GM19467 (cell line): ENCODE data around the gene NRN1.

Source experiments
- ATAC-seq: cut with Tn5 transposase; IDR thresholded peaks from one replicate; pipeline ENCODE4 v1.9.1; 2021; ENCODE audit warnings: mild to moderate bottlenecking, moderate library complexity; ENCODE audit not compliant: unreplicated experiment

Gene NRN1

DNA sequence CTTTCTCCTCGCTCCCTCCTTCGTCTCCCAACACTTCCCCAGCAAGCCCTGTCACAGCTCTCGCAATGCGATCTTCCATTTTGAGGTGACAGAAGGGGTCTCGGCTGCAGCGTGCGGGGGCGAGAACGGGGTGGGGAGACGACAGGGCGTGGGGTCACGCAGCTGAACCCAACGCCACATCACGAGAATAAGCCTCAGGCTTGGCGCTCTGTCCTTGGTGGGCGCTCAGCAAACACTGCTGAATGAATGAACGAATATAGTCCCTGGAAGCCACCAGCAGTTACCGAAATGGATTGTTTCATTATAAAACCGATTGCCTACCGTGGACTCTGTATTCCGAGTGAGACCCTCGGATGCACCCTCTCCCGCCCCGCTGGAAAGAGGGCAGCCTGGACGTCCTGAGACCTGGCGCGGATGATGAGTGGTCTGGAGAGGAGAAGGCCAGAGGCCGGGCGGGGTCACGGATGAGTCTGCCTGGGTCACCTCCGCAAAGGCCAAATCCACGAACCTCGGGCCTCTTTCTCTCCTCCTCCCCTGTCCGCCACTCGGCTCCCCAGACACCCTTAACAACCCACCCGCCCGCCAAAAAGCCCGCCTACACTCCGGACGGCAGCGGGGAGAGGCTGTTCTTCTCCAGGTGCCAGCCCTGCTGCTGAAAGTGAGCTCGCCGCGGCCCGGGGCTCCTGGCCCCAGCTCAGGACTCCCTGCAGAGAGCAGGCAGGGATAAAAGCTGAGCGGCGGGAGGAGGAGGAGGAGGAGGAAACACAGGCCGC, 3.7 kb downstream of the NRN1 start:
- ATAC-seq, result no peak

DNA sequence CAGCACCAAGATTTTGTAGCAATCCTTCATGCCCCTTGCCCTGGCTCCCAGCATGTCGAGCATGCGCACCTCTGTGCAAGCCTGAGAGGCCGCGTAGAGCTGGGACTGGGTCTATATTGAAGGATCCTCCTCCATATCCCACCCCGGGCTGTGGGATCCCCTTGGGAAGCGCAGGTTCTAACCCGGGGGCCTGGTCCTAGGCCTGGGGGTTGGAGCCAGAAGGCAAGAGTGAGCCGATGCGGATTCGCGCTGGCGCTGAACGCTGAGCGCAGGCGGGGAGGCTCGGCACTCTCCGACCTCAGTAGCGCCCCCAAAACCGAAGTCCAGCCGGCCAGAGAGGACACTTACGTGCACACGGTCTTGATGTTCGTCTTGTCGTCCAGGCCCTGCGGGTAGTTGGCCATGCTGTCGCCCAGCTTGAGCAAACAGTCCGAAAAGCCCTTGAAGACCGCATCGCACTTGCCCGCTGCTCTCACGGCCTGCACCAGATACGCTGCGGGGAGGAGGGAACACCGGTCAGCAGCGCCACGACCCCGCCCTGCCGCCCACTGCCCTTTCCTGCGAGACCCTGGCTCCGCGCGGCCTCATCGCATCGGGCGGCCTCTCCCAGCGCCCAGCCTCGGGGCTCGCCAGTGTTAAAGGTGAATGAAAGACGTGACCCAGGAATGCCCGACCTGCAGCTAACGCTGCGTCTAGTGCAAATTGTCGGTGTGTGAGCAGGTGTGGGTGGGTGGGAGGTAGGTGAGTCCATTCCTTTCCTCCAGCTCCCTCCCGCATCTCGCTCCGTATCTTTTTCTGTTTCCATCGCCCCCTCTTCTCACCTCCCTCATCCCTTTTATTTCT, 4.5 kb downstream of the NRN1 start:
- ATAC-seq, result no peak

DNA sequence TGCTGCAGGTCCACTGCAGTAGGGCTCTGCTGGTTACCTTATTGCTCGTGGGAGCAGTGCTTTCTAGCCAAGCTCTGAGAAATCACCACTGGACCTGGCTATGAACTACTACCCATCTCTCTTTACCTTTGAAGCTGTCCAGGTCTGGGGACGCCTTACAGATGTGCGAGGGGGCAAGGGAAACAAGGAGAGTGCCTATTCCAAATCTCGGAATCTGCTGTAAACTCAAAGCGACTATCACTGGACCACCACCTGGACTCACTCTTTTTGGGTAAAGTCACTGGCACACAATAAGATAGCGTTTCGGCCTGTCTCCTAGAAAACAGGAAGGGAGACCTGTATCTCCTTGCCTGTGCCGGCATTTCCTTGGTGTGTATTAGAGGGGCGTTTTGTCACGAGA, 5.3 kb downstream of the NRN1 start:
- ATAC-seq, result no peak

DNA sequence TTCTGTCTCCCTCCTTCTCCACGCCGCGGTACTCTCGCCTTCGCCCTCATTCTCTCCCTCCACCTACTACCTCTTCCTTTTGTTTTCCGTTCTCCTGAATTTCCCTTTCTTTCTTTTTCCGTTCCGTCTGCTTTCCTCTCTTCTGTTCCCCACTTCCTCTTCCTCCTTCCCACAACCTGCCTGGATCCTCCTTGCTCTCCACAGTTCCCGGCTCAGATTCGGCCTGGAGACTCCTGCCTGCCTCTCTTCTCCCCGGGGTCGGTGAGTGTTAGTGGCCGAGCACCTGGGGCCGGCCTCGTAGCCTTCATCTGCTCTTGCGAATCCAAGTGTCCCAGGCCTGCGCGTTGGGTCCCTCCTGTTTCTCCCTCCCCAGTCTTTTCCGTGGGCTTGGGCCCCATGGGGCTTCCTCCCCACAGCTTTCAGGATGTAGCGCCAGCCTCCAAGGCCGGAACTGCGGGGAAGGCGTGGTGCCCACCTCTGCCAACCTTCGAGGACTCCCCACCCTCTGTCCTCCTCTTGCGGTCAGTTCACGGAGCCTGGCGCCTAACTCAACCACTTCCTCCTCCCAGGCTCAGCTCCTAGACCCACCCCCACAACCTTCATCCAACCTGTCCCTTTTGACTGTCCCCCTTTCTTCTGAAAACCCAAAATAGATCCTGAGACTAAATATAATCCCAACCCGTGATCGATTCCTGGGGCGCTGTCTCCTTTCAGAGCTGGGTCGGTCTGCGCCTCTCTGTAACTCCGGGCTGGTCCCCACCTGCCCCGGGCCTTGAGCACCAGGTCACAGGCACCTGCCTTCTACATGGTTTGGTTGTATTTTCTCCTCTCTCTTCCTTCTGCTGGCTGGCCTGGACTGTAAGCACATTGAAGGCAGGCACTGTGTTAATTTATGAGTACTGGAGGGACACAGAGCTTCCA, 6.8 kb downstream of the NRN1 start:
- no peak for ATAC-seq

DNA sequence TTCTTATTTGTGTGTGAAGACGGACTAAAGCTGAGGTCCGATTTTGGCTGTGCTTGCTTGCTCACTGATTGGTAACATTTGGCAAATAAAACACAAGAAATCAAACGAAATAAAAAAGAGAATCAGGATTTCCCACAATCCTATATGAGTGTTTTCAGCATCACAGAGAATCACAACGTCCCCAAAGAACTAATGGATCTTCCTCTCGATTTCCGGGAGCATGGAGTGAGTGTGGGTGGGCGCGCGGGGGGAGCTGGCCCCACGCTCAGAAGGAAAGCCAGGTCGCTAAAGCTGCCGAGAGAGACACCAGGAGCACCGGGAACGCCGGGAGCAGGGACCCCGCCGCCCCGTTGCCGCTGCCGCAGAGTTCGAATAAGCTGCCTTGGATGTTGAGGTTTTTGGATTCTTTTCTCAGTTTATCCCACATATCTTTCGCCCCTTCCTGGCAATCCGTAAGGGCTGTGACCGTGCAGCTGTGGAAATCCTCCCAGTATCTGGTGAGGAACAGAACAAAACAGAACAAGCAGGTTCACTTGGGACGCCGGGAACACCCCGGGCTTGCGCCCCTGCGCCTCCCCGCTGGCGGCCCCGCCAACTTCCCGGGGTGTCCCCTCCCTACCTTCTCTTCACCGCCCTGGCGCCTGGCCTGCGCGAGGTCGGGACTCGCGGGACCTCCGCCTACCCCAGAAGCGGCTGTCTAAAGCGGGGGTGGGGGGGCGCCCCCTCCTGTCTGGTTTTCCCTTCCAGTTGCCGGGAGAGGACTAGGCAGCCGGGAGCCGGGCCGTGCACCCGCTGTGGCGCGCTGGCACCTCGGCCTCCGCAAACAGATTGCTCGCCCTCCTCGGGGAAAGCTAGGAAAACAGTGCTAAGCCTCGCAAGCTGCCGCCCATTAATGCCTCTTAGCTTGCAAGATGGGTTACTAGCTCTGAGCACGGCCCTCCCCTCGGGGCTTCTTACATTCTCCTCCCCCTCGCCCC, 7.7 kb downstream of the NRN1 start:
- ATAC-seq, result no peak

DNA sequence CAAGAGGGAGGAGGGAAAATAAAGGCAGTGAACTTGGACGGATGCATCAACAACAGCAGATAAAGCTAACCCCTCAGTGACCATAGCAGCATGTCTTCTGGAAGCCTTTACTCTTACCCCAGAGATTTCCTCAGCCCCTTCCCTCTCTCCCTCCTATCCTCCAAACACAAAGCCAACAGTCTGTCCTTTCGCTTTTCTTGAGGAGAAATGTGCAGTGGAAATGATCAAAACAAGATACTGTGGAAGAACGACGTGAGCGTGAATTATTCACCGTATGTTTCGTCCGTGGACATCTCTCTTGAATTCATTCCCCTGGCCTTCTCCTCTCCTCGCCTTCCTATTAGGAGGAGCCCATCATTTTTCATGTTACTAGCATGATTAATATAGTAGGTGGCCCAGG, 8.5 kb downstream of the NRN1 start:
- no peak for ATAC-seq

DNA sequence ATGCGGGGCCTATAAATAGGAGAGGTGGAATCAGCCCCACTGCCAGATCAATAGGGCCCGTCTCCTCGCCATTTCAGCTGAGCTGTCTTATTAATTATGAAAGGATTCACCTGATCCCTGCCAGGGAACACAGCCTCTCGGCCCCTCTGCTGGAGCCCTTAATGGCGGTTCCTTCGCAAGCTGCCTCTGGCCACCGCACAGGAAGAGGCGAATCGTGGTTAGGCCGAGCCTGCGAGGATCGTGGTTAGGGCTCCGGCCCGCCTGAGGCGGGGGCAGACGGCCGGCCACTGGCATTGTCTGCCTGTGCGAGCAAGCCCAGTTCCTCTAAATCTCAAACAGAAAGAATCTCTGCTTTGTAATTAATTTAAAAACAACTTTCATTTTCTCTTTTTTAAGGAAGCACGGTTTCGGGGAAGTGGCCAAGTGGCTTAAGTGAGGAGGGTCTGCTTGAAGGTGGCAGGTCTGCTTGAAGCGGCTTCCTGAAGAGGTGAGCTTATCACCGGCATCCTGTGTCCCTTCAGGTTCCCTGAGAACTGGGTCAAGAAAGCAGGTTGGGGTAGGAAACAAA, 9.2 kb downstream of the NRN1 start:
- no peak for ATAC-seq

DNA sequence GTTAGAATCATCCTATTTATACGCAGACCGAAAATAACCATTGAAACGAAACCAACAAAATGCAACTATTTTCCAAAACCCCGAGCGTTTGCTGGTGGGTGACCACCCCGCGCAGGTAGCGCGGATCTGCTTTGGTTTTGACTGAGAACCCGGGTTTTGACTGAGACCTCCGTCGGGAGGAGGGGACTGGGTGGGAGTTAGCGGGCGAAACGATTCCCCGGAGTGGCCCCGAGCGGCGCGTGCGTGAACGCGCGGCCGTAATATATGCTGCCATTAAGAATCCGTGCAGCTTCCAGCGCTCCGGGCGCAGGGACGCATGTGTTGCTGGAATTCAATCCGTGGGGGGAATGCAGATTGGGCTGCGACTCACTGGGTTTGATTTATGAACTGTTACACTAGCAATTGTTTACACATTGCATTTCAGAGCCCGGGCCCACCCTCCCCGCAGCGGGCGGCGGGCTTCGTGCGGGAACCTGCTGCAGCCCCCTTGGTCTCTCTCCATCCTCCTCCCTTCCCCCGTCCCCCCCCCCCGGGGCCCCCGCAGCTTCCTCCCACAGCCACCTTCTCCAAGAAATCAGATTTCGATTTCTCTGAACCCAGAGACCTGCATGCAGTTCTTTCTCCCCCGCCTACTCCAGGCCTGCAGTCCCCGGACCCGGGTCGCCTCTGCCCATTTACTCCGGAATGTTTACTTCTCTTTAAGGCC, 9.9 kb downstream of the NRN1 start:
- ATAC-seq, result no peak

DNA sequence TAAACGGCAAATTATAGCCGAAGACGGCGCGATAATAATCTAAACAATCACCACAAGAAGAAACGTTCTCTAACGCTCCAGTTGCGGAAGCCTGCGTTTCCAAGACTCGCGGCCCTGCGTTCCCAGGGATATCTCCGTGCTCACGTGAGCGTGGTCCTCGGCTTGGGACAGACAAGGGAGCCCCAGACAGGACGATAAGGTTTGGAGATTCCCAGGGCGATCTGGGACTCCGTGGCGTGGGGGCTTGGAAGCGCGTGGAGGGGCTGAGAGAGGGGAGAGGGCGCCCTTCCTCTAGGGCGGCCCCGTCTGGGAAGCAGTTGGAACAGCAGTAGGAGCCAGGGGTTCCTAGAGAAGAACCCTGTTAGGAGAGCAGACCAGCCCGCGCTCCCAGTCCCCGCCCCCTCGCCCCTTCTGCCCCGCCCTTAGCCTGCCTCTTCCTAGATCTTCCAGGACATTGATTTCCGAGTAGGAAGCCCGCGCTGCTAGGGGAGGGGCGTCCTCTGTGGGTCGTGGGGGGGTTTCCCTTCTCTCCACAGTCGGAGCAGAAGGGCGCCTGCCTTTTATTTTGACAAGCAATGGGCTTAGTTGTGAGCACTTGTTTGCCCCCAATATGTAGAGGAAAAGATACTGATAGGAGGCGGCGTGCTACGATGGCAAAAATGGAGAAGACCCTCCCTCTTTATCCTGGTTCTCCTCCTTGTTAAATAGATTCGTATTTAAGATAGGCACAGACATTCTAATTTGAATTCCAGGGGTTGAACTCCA, 10.6 kb downstream of the NRN1 start:
- ATAC-seq, result no peak

DNA sequence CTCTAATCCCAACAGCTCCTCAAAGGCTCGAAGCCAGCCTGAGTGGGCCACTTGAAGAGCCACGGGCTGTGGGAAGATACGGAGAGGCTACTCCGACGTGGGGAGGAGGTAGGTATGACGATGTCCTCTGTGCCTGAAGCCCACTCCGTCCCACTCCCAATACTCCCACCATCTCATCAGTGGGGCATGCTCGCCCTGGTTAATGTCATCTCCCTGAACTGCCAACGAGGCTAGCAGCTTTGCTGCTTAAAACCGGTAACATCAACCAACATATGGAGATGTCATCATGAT, 11.1 kb downstream of the NRN1 start:
- no peak for ATAC-seq

DNA sequence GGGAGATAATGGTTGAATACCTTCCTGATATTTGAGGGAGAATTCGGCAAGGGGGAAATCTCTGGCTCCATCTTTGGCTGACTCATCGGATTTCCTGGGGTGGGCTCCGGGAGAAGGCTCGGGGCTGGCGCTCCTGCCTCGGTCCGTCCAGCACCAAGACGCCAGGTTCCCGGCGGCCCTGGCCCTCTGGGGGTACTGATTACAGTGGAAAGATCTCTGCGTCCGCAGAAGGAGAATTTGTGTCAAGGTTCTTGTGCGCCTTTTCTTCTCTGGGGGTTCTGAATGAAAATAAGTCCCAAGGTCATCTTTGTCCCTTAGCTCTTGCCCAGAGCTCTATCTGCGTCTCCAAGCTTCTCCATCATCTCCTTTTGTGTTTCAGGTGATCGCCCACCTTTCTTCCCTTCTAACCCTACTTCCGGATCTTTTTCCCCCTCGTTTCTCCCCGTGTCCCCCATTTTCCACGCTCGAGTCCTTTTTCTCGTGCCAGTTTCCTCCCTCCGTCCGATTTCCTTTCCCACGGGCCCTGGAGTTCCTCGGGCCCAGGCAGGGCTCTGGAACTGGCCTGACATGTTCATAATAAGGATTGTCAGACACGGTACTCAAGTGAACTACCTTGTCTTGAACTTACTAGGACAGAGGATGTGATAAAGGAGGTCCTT, 11.6 kb downstream of the NRN1 start:
- ATAC-seq, result no peak

DNA sequence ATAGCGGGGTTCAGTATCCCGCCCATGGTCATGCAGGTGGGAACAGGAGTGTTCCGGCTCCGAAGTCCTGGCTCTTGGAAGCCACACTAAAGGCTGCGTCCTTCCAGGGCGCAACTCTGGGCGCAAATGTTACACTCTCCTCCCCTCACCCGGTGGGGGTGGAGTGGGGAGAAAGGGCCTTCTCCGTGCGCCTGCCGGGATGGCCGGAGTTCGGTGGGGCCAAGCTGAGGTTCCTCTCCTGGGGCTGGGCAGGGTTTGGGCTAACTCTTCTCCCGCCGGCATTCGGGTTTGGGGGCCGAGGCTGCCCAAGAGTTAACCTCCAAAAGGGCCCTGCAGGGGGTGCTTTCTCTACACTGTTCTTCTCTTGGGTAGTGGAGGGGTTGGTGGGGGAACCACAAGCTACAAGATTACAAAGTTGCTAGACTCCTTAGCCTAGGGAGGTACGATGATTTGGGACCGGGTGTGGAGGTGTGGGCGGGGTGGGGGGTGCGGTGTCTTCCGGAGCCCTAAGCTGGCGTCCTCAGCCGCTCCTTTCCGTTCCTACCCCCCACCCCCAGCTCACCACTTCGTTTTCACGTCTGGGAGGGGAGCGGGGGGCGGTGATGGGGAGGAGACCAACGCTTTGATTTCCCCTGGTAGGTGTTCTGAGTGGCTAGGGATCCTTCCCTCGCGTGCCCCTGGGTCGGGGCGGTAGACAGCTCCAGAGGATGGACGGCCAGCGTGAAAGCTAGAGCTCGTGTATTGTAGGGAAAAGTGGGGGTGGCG, 12.3 kb downstream of the NRN1 start:
- ATAC-seq, result no peak

DNA sequence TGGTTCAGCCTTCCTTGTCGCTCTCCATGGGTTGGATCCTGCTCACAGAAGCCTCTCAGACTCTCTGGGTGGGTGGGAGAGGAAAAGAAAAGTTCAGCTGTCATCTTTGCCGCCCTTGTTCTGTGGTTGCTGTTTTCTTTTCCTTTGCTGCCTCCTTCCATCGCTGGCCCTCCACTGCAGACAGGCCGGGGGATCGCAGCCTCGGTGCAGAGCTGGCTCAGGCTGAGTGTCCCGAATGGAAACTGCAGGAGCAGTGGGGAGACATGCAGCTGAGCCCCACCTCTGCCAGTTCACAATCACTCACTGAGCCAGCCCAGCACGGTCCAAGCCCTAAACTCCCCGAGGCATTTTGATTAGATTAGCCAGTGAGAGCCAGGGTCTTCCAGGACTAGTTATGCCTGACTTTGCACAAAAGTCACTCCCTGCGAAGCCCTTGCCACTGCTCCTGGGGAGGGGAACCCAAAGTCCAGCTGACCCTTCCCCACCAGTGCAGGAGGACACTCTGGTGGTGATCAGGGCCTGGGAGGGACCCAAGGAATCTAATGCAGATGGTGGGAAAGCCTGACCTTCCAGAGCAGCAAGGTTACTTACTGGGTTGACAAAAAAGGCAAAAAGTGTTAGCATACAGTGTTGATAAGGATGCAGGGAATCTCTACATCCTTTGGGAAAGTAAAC, 14.0 kb downstream of the NRN1 start:
- no peak for ATAC-seq

DNA sequence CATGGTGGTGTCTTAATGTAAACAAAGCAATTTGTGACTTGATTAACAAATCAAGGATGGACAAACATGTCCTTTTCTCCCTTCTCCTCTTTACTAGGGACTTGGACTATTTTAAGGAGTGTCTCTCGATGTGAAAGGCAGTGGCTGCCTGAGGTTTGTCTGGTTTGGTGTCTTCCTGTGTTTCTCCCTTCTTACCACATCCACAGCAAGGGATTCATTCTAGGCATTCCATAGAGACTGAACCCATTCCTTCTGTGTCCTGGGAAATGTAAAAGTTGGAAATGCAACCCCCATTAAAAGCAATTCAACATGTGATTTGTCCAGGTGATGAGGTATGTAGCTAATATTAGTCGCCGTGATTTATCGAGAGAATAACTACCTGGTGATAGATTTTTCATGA, 15.9 kb downstream of the NRN1 start:
- no peak for ATAC-seq

DNA sequence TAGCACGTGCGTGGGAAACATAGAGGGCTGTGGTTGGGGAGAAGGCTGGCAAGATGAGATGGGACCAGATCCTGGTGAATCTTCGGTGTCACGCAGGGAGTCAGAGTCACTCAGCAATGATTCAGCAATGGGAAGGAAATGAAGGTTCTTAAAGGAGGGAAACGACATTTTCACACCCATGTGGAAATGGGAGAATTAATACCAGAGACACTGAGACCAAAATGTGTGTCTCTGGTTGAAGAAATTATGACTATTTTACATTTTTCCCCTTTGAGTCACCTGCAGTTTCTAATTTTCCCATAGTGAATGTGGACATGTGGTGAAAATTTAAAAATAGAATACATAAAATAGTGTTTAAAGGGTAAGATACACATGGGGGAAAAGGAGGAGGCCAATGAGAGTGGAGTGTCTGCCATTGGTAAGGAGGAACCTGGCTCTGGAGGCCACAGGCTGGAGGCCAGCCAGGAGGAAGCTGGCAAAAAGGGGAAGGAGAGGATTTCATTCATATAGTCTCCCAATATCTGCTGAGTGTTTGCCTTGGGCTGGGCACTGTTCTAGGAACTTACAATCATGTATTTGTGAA, 17.5 kb downstream of the NRN1 start:
- ATAC-seq, result no peak

DNA sequence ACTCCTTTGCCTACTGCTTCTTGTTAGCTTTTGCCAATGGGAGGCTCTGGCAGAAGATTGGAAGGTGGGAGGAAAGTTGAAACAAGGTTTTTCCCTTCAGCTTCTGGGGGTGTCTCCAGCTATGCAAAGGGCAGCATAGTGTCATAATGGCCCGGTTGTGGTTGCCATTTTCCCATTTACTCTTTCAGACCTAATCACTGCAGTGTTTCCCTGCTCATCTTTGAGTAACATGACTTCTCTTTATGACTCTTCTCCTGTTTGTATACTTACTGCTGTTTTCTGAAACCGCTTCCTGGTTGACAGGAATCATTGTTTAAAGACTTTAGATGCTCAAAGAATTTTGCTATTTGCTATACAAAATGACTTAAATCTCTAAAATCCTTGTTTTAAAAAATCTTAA, 19.9 kb downstream of the NRN1 start:
- ATAC-seq, result no peak
